C4-2B (cell line): ENCODE results near the gene NFIB.

ENCODE experiments used
- CTCF ChIP-seq: fragments of 450-650 bp; conservative IDR thresholded peaks from 2 replicates; pipeline ENCODE4 v1.5.1; 2017; ENCODE audit warnings: mild to moderate bottlenecking
- ZFX ChIP-seq: fragments of 450-650 bp; IDR thresholded peaks from 2 replicates; pipeline ENCODE4 v1.6.1; 2017

GRCh38 chr9:14220256-14220655 lies 93.7 kb downstream of the NFIB start:
- no peak for TF ChIP-seq CTCF
- TF ChIP-seq ZFX = no peak
